Activated naive CD8-positive, alpha-beta T cell (primary cell): Measurements from ENCODE around the gene PCNP.
"Not testable (repeated sequence)": the region's sequence is repeated elsewhere in the genome, so short reads cannot be mapped to it uniquely, and the experiment has no call there.

Experiments
- H3K27ac Mint-ChIP-seq: one replicate; pipeline ENCODE4 v1.8.0; 2021; ENCODE audit warnings: mixed read lengths
- H3K27me3 Mint-ChIP-seq: one replicate; pipeline ENCODE4 v1.8.0; 2021; ENCODE audit warnings: mixed read lengths
- H3K36me3 Mint-ChIP-seq: one replicate; pipeline ENCODE4 v1.8.0; 2021; ENCODE audit warnings: mixed read lengths
- H3K4me1 Mint-ChIP-seq: one replicate; pipeline ENCODE4 v1.8.0; 2021; ENCODE audit warnings: low read depth, mixed read lengths
- H3K4me3 Mint-ChIP-seq: one replicate; pipeline ENCODE4 v1.8.0; 2021; ENCODE audit warnings: mild to moderate bottlenecking, mixed read lengths
- H3K9me3 Mint-ChIP-seq: one replicate; pipeline ENCODE4 v1.8.0; 2021; ENCODE audit warnings: low read depth, mixed read lengths

PCNP gene, protein sequence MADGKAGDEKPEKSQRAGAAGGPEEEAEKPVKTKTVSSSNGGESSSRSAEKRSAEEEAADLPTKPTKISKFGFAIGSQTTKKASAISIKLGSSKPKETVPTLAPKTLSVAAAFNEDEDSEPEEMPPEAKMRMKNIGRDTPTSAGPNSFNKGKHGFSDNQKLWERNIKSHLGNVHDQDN

DNA sequence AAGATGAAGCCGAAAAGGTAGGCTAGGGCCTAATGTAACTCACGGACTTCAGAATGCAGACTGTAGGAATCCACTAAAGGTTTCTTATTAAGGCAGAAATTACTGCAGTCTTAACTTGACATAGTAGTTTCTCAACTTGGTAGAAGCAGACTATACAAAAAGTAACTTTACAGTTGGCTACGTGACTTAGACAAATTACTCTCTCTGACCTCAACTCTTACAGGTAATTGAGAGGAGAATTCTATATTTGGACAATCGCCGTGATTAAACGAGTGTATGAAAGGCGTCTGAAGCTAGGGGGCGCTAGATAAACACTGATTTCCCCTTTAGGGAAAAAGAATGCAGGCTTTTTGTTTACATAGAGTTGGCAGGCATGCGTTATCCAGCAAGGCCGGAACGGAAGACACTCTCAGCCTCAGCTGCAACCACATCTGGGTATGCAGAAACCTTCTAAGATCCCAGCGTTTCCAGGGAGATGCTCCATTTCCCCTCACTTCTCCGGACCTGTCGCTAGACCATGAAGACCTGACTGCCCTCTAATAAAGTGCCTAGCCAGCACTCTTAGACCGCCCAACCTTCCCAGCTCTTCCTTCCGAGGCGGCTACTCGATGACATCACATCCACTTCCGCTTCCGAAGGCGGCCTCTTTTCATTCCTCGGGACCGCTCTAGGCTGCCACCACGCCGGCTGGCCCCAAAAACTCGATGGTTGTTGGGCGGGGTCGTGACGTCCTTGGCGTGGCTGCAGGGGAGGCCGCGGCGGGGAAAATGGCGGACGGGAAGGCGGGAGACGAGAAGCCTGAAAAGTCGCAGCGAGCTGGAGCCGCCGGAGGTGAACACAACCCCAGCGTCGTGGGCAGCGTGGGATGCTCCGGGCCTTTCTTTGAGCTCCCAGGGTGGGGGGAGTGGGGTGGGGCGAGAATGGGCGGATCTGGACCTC is at the start of gene PCNP:
Gene PCNP (plus strand): TSS at position 732 of the 939 bp plus-strand sequence. CDS start 36 bp downstream, at position 768.
- H3K27me3 Mint-ChIP-seq = no peaks in the 10 kb centered on the region
- H3K9me3 Mint-ChIP-seq = no peaks in the 10 kb centered on the region
- peaks cover 8% of the 10 kb centered on the region for H3K36me3 Mint-ChIP-seq
- peak within 1 kb of the TSS; percentile 97 for H3K27ac Mint-ChIP-seq
- H3K4me3 Mint-ChIP-seq = peak within 1 kb of the TSS; percentile 96
- peaks cover 71% of the 10 kb centered on the region for H3K4me1 Mint-ChIP-seq

DNA sequence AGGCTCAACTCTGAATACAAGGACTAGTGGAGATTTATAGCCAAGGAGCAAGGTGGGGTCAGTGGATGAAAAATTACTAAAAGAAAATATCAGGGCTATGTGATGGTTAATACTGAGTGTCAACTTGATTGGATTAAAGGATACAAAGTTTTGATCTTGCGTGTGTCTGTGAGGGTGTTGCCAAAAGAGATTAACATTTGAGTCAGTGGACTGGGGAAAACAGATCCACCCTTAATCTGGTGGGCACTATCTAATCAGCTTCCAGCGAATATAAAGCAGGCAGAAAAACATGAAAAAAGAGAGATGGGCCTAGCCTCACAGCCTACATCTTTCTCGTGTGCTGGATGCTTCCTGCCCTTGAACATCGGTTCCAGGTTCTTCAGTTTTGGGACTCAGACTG is 46.5 kb upstream of the PCNP start:
- H3K27me3 Mint-ChIP-seq = no peaks in the 10 kb centered on the region

DNA sequence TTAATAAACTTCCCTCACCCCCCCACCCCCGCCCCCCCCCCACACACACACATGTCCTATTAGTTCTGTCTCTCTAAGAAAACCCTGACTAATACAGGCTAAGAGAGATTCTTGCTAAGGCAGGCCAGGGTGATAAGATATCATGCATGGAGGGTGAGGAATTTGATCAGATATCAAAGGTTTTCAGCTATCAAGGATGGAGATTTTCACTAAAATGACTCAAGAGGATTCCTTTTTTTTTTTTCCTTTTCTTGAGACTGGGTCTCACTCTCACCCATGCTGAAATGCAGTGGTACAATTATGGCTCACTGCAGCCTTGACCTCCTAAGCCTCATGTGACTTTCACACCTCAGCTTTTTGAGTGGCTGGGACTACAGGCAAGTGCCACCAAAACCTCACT is 46.1 kb upstream of the PCNP start:
- Mint-ChIP-seq H3K27me3 (no peaks in the 10 kb centered on the region), H3K27ac (no peak overlapping the region), H3K9me3 (no peaks in the 10 kb centered on the region), H3K36me3 (peaks cover 8% of the 10 kb centered on the region), H3K4me3 (no peak overlapping the region), H3K4me1 (peaks cover 38% of the 10 kb centered on the region)

More for the DNA sequence above, 46.5 kb upstream of the PCNP start:
- Mint-ChIP-seq H3K36me3 (peaks cover 8% of the 10 kb centered on the region), H3K4me1 (peaks cover 39% of the 10 kb centered on the region), H3K27ac (no peak overlapping the region), H3K4me3 (no peak overlapping the region), H3K9me3 (no peaks in the 10 kb centered on the region)

DNA sequence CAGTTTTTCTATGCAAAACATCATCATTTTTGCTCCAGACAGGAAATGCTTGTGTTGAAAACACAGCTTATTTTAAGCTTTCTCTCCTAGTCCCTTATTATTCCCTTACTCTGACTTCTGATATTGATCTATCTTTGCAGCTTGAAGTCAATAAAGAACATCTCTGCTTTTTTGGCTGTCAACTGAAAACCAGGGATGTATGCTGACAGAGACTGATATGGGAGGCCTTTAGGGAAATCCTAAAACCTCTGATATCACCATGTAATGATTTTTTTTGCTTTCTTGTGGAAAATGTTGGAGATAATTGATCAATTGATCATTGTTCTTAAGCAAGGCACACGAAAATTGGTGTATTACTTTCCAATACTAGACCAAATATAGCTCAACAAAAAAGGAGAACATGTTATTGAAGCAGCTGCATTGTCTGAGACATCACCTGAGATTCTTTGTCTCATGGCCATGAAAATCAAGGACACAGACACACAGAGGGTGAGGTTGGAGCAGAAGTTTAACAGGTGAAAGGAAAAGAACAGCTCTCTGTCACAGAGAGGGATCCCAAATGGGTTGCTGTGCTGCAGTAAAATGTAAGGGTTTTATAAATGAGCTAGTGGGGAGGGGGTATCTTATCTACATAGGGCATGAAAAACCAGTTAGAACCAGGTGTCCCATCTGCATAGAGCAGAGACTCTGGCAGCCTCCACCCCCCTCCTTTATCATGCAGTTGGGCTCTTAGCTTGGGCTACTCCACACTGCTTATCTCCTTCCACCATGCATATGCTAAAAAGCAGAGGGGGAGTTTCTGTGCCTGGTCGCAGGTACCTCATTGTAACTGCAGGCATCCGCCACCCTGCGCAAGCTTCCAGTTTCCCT is 43.9 kb upstream of the PCNP start:
- H3K9me3 Mint-ChIP-seq = no peaks in the 10 kb centered on the region
- peaks cover 42% of the 10 kb centered on the region for H3K4me1 Mint-ChIP-seq
- peak overlapping the region; percentile 78 for H3K27ac Mint-ChIP-seq
- H3K4me3 Mint-ChIP-seq = peak overlapping the region; percentile 5
- H3K36me3 Mint-ChIP-seq = peaks cover 5% of the 10 kb centered on the region
- H3K27me3 Mint-ChIP-seq = no peaks in the 10 kb centered on the region

DNA sequence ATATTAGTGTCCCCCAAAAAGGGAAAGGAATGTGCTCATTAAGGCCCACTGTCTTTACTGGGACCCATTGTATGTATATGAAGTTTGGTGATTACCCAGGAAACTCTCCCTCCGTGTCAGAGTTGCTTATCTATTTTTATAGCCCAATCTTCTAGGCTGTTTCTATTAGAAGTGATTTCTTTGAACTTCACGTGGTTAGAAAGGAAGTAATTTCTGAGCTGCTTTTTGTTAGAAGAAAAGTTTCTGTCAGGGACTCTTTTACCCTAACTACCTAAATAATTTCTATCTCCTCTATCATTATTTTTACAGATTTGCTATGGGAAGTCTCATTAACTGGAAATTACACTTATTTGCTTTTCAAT is 43.3 kb upstream of the PCNP start:
- Mint-ChIP-seq H3K27me3 (no peaks in the 10 kb centered on the region), H3K4me3 (peak overlapping the region; percentile 11), H3K4me1 (peaks cover 42% of the 10 kb centered on the region), H3K27ac (peak overlapping the region; percentile 78), H3K9me3 (no peaks in the 10 kb centered on the region), H3K36me3 (peaks cover 4% of the 10 kb centered on the region)

DNA sequence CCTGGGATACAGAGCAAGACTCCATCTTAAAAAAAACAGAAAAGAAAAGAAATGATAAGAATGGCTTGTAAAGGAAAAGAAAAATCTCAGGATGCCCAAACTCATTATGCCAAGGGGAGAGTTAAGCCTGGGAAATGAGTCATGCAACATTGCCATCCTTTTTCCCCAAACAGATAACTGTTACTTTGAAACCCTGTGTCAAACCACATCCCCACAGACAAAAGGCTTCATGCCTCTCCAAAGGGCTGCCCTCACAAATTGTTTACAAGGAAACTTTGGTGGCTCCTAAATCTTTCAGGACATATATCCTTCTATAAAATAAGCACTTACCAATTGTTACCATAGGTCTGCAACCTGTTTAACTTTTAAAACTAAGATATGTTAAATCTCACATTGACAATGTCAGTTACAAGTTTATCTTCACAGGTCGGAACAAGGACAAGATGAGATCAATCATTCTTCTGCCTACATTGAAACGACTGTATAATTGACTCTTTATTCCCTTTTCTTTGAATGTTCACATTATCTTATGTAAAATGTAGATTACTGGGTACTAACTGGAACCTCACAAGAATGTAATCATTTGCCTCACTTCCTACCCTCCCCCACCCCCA is 42.4 kb upstream of the PCNP start:
- H3K9me3 Mint-ChIP-seq = no peaks in the 10 kb centered on the region
- peaks cover 4% of the 10 kb centered on the region for H3K36me3 Mint-ChIP-seq
- H3K4me3 Mint-ChIP-seq = peak overlapping the region; percentile 59
- H3K27ac Mint-ChIP-seq = peak overlapping the region; percentile 78
- H3K27me3 Mint-ChIP-seq = no peaks in the 10 kb centered on the region
- H3K4me1 Mint-ChIP-seq = peaks cover 42% of the 10 kb centered on the region

DNA sequence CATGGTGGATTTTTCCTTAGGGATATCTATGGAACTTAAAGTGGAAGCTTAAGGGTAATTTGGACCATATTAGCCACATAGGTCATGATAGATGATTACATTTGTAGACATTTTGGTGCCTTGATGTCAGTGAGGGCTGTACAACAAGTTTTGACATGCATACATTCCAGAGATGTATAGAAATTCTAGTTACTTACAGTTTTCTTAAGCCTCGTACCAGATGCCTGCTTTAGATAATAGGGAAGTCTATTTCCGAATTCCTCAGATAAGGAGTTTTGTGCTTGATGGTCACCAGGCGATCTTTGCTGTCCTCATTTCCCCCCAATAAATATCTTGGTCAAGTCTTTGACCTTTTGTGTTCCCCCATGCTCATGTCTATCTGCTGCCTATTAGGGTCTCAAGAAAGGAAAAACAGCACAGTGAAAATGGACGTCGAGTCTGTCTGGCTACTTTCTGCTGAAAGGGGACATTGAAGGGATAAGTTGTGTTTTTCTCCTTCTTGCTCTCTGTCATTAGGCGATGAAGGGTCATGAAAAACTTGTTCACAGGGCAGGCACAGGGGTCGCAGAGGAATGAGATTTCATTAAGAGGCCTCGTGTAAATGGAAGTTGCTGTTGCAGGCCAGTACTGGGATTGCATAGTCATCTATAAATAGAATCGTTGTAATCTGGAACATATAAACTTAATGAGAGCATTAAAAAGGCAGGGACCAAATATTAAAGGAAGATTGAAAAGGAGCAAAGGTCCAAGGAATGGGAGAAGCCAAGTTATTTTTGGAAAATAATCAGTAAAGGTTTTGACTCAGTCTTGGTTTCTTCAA is 41.0 kb upstream of the PCNP start:
- Mint-ChIP-seq H3K36me3 (peaks cover 4% of the 10 kb centered on the region), H3K27ac (no peak overlapping the region), H3K9me3 (no peaks in the 10 kb centered on the region), H3K4me3 (no peak overlapping the region), H3K4me1 (peaks cover 41% of the 10 kb centered on the region), H3K27me3 (no peaks in the 10 kb centered on the region)

DNA sequence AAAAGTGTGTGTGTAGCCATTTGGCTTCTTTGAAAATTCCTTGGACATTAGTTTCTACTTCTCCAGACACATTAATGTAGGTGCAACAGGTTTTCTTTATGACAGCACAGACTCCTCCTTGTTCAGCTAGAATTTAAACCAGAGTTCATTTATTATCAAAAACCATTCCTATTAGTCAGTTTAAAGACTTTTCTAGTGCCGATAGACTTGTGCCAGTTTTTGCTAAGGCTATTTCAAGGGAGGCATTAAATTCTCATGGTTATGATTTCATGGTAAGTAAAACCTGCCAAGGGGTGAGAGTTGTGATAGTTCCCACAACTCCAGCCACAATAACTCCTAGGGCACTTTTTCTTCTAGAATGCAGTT is 40.4 kb upstream of the PCNP start:
- H3K4me3 Mint-ChIP-seq = no peak overlapping the region
- H3K27ac Mint-ChIP-seq = no peak overlapping the region
- peaks cover 4% of the 10 kb centered on the region for H3K36me3 Mint-ChIP-seq
- H3K27me3 Mint-ChIP-seq = no peaks in the 10 kb centered on the region
- peaks cover under 1% of the 10 kb centered on the region for H3K9me3 Mint-ChIP-seq
- peaks cover 41% of the 10 kb centered on the region for H3K4me1 Mint-ChIP-seq

DNA sequence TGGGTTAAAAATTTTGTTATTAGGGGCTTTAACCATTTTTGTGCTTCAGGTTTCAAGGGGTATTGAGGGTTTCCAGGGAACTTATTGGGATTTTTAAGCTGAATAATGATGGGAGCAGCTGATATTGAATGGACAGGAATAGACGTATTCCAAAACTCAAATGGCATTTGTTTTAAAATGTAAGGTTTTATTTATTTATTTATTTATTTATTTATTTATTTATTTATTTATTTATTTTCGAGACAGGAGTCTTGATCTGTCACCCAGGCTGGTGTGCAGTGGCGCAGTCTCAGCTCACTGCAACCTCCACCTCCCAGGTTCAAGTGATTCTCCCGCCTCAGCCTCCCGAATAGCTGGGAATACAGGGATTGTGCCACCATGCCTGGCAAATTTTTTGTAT is 38.8 kb upstream of the PCNP start:
- no peaks in the 10 kb centered on the region for H3K27me3 Mint-ChIP-seq
- H3K4me1 Mint-ChIP-seq = peaks cover 30% of the 10 kb centered on the region
- peaks cover 6% of the 10 kb centered on the region for H3K9me3 Mint-ChIP-seq
- no peaks in the 10 kb centered on the region for H3K36me3 Mint-ChIP-seq
- H3K27ac Mint-ChIP-seq = no peak overlapping the region
- no peak overlapping the region for H3K4me3 Mint-ChIP-seq

DNA sequence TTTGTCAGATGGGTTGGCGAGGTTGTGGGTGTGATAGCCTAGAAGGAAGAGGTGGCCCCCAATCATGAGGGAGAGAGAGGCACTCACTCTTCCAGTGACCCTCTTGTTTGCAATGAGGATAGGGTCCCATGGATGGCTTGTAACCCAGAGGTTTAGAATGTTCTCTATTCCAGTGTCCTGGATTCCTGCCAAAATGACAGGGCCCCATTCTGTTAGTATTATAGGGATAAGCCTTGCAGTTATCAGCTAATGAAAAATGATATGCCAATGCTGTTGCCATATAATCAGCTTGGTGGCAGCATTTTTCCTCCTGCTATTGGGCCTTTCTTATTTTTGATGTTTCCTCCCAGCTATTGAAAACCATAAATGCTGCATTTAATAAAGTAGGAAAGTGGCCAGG is 37.7 kb upstream of the PCNP start:
- Mint-ChIP-seq H3K27ac (no peak overlapping the region), H3K4me3 (no peak overlapping the region), H3K4me1 (peaks cover 20% of the 10 kb centered on the region), H3K36me3 (no peaks in the 10 kb centered on the region), H3K27me3 (no peaks in the 10 kb centered on the region), H3K9me3 (peaks cover 6% of the 10 kb centered on the region)

DNA sequence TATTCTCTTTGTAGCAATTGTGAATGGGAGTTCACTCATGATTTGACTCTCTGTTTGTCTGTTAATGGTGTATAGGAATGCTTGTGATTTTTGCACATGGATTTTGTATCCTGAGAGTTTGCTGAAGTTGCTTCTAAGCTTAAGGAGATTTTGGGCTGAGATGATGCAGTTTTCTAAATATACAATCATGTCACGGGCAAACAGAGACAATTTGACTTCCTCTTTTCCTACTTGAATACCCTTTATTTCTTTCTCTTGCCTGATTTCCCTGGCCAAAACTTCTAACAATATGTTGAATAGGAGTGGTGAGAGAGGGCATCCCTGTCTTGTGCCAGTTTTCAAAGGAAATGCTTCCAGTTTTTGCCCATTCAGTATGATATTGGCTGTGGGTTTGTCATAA is 37.0 kb upstream of the PCNP start:
- peaks cover 14% of the 10 kb centered on the region for H3K4me1 Mint-ChIP-seq
- H3K9me3 Mint-ChIP-seq, H3K4me3 Mint-ChIP-seq, H3K27me3 Mint-ChIP-seq, H3K36me3 Mint-ChIP-seq, H3K27ac Mint-ChIP-seq: not testable (repeated sequence)

DNA sequence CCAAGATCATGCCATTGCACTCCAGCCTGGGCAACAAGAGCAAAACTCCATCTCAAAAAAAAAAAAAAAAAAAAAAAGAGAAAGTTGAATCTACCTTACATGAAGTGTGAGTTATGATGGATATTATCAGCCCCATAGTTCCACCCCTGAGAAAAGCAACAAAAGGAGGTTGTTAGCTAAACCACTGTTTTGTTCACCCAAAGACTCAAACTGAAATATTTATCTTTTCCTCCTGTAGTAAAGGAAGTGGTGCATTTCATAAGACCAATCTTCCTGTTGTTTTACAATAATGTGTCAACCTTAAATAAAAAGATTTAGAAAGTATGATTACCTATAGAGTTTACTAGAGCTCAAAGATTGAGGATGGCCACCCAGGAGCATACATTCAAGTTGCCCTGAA is 31.0 kb upstream of the PCNP start:
- H3K9me3 Mint-ChIP-seq = peaks cover 6% of the 10 kb centered on the region
- no peaks in the 10 kb centered on the region for H3K36me3 Mint-ChIP-seq
- peak overlapping the region; percentile 77 for H3K27ac Mint-ChIP-seq
- H3K27me3 Mint-ChIP-seq = no peaks in the 10 kb centered on the region
- peak overlapping the region; percentile 32 for H3K4me3 Mint-ChIP-seq
- H3K4me1 Mint-ChIP-seq = peaks cover 26% of the 10 kb centered on the region

DNA sequence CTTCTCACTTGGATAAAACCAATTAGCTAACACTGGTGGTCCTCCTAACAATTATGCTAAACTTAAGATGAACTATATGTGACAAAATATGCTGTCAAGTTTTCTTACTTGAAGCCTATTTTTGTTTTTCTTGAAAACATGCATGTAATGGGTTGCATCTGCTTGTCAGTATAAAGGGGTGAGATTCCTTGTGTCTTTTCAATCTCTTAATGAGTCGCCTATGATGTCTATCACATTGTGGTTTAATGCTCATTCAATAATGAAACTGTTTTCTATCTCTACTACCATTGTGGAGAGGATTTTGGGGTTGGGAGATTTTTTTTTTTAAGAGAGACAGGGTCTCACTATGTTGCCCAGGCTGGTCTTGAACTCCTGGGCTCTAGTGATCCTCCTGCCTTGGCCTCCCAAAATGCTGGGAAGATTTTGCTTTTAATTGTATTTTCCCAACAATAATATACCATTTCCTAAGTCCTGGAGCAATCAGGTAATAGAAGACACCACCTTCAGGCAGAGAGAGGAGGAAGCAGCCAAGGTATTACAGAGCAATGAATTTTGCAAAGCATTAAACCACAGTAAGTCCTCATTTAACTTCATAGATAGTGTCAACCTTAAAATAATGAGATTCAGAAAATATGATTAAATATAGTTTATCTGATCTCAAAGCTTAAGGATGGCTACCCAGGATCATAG is 29.7 kb upstream of the PCNP start:
- Mint-ChIP-seq H3K36me3 (no peaks in the 10 kb centered on the region), H3K27me3 (no peaks in the 10 kb centered on the region), H3K9me3 (no peaks in the 10 kb centered on the region), H3K4me3 (peak overlapping the region; percentile 21), H3K4me1 (peaks cover 31% of the 10 kb centered on the region), H3K27ac (peak overlapping the region; percentile 30)
